Heart left ventricle (tissue), 16 donors: ENCODE measurements around the gene ADAMTSL5. TPM values are rescaled to one million over a fixed set of nuclear protein-coding genes. Genes with fewer than 3 reads are reported as not detected.
"Not testable (repeated sequence)": the region's sequence is repeated elsewhere in the genome, so short reads cannot be mapped to it uniquely, and the experiment has no call there.

Source experiments
- ATAC-seq, 4 donors: fragments of 200-7000 bp; cut with Tn5 transposase; one replicate each; pipeline ENCODE4 v1.9.1; 2020 to 2022; ENCODE audit warnings: moderate library complexity in 4 of 4, mild to moderate bottlenecking in 3 of 4, moderate number of reproducible peaks in 1 of 4
- DNase-seq, 5 donors: peaks; one replicate each; pipeline ENCODE4 v3.0.0-alpha.2; 2020
- H3K27ac ChIP-seq, 12 donors: fragments of 200-600 bp; sonication (generic) in 4 of 12; one replicate each; pipeline versions ENCODE4 v1.5.0 to v1.8.0; 2016 to 2022; ENCODE audit warnings: mild to moderate bottlenecking in 2 of 12
- H3K27me3 ChIP-seq, 9 donors: fragments of 200-600 bp; sonication (generic) in 2 of 9; one replicate each; pipeline versions ENCODE4 v1.5.1 to v1.8.0; 2016 to 2022; ENCODE audit warnings: mild to moderate bottlenecking in 3 of 9
- H3K36me3 ChIP-seq, 9 donors: fragments of 200-600 bp; sonication (generic) in 2 of 9; one replicate each; pipeline versions ENCODE4 v1.5.0 to v1.8.0; 2018 to 2022; ENCODE audit warnings: mild to moderate bottlenecking in 2 of 9
- H3K4me1 ChIP-seq, 12 donors: fragments of 200-600 bp; sonication (generic) in 4 of 12; one replicate each; pipeline versions ENCODE4 v1.5.0 to v1.8.0; 2016 to 2022; ENCODE audit warnings: mild to moderate bottlenecking in 3 of 12
- H3K4me3 ChIP-seq, 12 donors: fragments of 200-600 bp; sonication (generic) in 4 of 12; one replicate each; pipeline versions ENCODE4 v1.5.0 to v1.8.0; 2017 to 2022; ENCODE audit warnings: mild to moderate bottlenecking in 9 of 12, moderate library complexity in 4 of 12
- H3K9me3 ChIP-seq, 12 donors: fragments of 200-600 bp; sonication (generic) in 4 of 12; one replicate each; pipeline versions ENCODE4 v1.5.0 to v1.8.0; 2016 to 2022; ENCODE audit warnings: mild to moderate bottlenecking in 1 of 12
- CTCF ChIP-seq, 12 donors: fragments of 200-600 bp; sonication (generic) in 4 of 12; IDR thresholded peaks; one replicate each; pipeline versions ENCODE4 v1.5.0 to v1.8.0; 2018 to 2022; ENCODE audit warnings: antibody characterized with exemption in 12 of 12, mild to moderate bottlenecking in 5 of 12
- POLR2A ChIP-seq, 2 donors: fragments of 450-650 bp; IDR thresholded peaks; one replicate each; pipeline ENCODE4 v1.6.1; 2017; ENCODE audit warnings: antibody characterized with exemption in 2 of 2, mild to moderate bottlenecking in 2 of 2, moderate library complexity in 2 of 2
- WGBS, 4 donors: extraction: QIAGEN DNeasy Blood & Tissue Kit in 2 of 4; methylation state at CpG; one replicate each; pipeline versions ENCODE4 v1.1.5 to v1.1.7; 2013 to 2018; 5-methylcytosine and 5-hydroxymethylcytosine counted together
- intact Hi-C, 10 donors: fragments of 100-400 bp; cut with DNase I; formaldehyde crosslinking; loops; one replicate each; pipeline versions ENCODE4 v1.11.1 to v1.14.2; 2022
- polyA plus RNA-seq, 2 donors: library from polyadenylated mRNA; stranded (reverse); fragments of 200-250 nt; gene quantifications; one replicate each; pipeline ENCODE4 v1.2.3, GENCODE V29; 2013
- total RNA-seq, 9 donors: library from RNA; depleted of rRNA in 2 of 9; stranded (reverse); fragments of >200 nt in 2 of 9; fragmentation: NEBNext Ultra II Directional in 3 of 9; extraction: Animal tissue kit (Norgen Biotek cat#: 25700) in 3 of 9; gene quantifications; one replicate each; pipeline versions ENCODE4 v1.1.0 to v1.2.4, GENCODE V29; 2016 to 2023
- donor health status: ischemic (EF 13 %, LVEDD 7.1; RV severe dilation, severe dysfunction).
- donor health status: healthy with polysubstance abuse.
- donor health status: DM: no; HTN: yes; CAD: no.
- donor health status: DM: no; HTN: no; CAD: no.
- donor health status: ischemic (EF 25% LVEDD 6.9; RV normal size, moderate dysfunction).
- donor health status: ischemic (EF 25% LVEDD 5.7; RV mildly dilated, moderate dysfunction).
- donor health status: healthy.
- donor health status: DM: yes; HTN: yes; CAD: no.
- donor health status: ischemic (EF 35%, LVEDD 5.7; RV mildly dilated, moderate dysfunction).
- donor health status: nonischemic (EF 11% LVEDD 7.7; RV severe dilation, severe dysfunction).
- donor health status: DM: yes; HTN: yes; CAD: no.
- donor health status: PGD.
- donor health status: ischemic (EF 29% LVEDD 5.4; RV normal size, mild dysfunction).
- donor health status: nonischemic (EF 23%, LVEDD 6.1; RV moderate dilation, normal function).

Gene ADAMTSL5
- total and polyA plus RNA-seq, 11 donors = 20.8 to 53.6 (median 30.2) TPM

GRCh38 chr19:1481224-1481892 lies 31.5 kb downstream of the ADAMTSL5 start:
- DNase-seq (peak in 2 of 5 donors; percentile 17 to 59), ATAC-seq (no peak)
- Histone ChIP-seq H3K27me3 (no peaks in the 10 kb centered on the region), H3K4me1 (peaks cover 0 to 24% (median 18%) of the 10 kb centered on the region in 12 donors), H3K36me3 (peaks cover 0 to 13% (median 0%) of the 10 kb centered on the region in 9 donors), H3K9me3 (no peaks in the 10 kb centered on the region), H3K27ac (no peak overlapping the region), H3K4me3 (no peak overlapping the region)
- no peak for TF ChIP-seq CTCF (IDR thresholded peaks at IDR 0.05)
- no peak for TF ChIP-seq POLR2A (IDR thresholded peaks at IDR 0.05)
- WGBS, 4 donors = 85 to 93% (median 89%) methylated on average over 18 to 26 of the region's 26 CpGs
- intact Hi-C loops = no loop called here

GRCh38 chr19:1478934-1479707 lies 33.7 kb downstream of the ADAMTSL5 start, which contains the start of gene C19orf25:
Gene C19orf25 (minus strand): TSS chr19:1479215. CDS start chr19:1478903, 312 bp downstream.
- TF ChIP-seq POLR2A (IDR thresholded peaks at IDR 0.05) (peak in 1 of 2 donors; percentile 77), CTCF (IDR thresholded peaks at IDR 0.05) (no peak)
- Histone ChIP-seq H3K9me3 (no peaks in the 10 kb centered on the region), H3K36me3 (peaks cover 0 to 33% (median 3%) of the 10 kb centered on the region in 9 donors), H3K27me3 (no peaks in the 10 kb centered on the region), H3K27ac (peak within 1 kb of the TSS; percentile 27 to 82 (median 70)), H3K4me1 (peaks cover 0 to 30% (median 23%) of the 10 kb centered on the region in 12 donors), H3K4me3 (peak within 1 kb of the TSS; percentile 80 to 99 (median 94))
- ATAC-seq (peak; percentile 94 to 98 (median 96)), DNase-seq (peak; percentile 94 to 98 (median 96))
- intact Hi-C loops = loop anchor here in 1 of 10 donors (1.0 kb wide), 1 partner anchor 11 kb away; the partner anchor contains the start of gene PCSK4
- 0 to 1% (median 0%) methylated on average over 37 to 71 of the region's 71 CpGs for WGBS, 4 donors

- ATAC-seq, intact Hi-C loops, DNase-seq, H3K27ac ChIP-seq, H3K9me3 ChIP-seq, H3K4me3 ChIP-seq: not testable (repeated sequence)
- Histone ChIP-seq H3K27me3 (peaks cover 0 to 16% (median 6%) of the 10 kb centered on the region in 9 donors), H3K4me1 (peaks cover 0 to 41% (median 28%) of the 10 kb centered on the region in 12 donors), H3K36me3 (peaks cover 0 to 33% (median 3%) of the 10 kb centered on the region in 9 donors)
- 93 to 97% (median 95%) methylated on average over 9 of the region's 9 CpGs for WGBS, 4 donors
These were observed 35.8 kb downstream of the ADAMTSL5 start for GRCh38 chr19:1477056-1477455.

- Histone ChIP-seq H3K36me3 (peaks cover 0 to 33% (median 3%) of the 10 kb centered on the region in 9 donors), H3K27me3 (peaks cover 0 to 27% (median 16%) of the 10 kb centered on the region in 9 donors), H3K4me3 (no peak overlapping the region), H3K9me3 (no peaks in the 10 kb centered on the region), H3K4me1 (peaks cover 3 to 51% (median 35%) of the 10 kb centered on the region in 12 donors), H3K27ac (no peak overlapping the region)
- WGBS, 4 donors = 90 to 95% (median 91%) methylated on average over 14 to 31 of the region's 31 CpGs
- intact Hi-C loops = no loop called here
- TF ChIP-seq CTCF (IDR thresholded peaks at IDR 0.05) (no peak), POLR2A (IDR thresholded peaks at IDR 0.05) (no peak)
- peak in 1 of 5 donors; percentile 56 for DNase-seq
- ATAC-seq = no peak
These were observed 36.9 kb downstream of the ADAMTSL5 start for GRCh38 chr19:1475751-1476437.
